Thoracic aorta (tissue), 2 donors: ENCODE data around the gene TXNRD1. TPM values are rescaled to one million over a fixed set of nuclear protein-coding genes. Genes with fewer than 3 reads are reported as not detected.

Source experiments
- ATAC-seq: fragments of 150-250 bp; one replicate; pipeline ENCODE4 v1.8.0; 2017; ENCODE audit warnings: low read depth; ENCODE audit not compliant: insufficient number of reproducible peaks, low FRiP score
- DNase-seq: peaks from one replicate; pipeline ENCODE4 v3.0.0-alpha.2; 2020; ENCODE audit warnings: low spot score
- H3K27ac ChIP-seq, 2 donors: fragments of 200-600 bp; sonication (generic); 1 replicate in 1 of 2; 2 replicates in 1 of 2; pipeline ENCODE4 v1.5.1; 2016; ENCODE audit warnings: mild to moderate bottlenecking in 2 of 2, moderate library complexity in 2 of 2
- H3K27me3 ChIP-seq: fragments of 200-600 bp; sonication (generic); replicated peaks from 2 replicates; pipeline ENCODE4 v1.6.0; 2016; ENCODE audit warnings: mild to moderate bottlenecking; ENCODE audit not compliant: insufficient read depth
- H3K36me3 ChIP-seq: fragments of 200-600 bp; sonication (generic); one replicate; pipeline ENCODE4 v1.5.1; 2016
- H3K4me1 ChIP-seq, 2 donors: fragments of 200-600 bp; sonication (generic); 1 replicate in 1 of 2; 2 replicates in 1 of 2; pipeline versions ENCODE4 v1.5.1 to v1.6.0; 2016; ENCODE audit warnings: low read depth in 2 of 2, mild to moderate bottlenecking in 1 of 2; ENCODE audit not compliant: control insufficient read depth in 1 of 2
- H3K4me3 ChIP-seq: fragments of 200-600 bp; sonication (generic); 2 replicates; pipeline ENCODE4 v1.5.1; 2016; ENCODE audit warnings: mild to moderate bottlenecking
- H3K9me3 ChIP-seq: fragments of 200-600 bp; sonication (generic); 2 replicates; pipeline ENCODE4 v1.5.1; 2016
- CTCF ChIP-seq: fragments of 200-600 bp; sonication (generic); IDR thresholded peaks from one replicate; pipeline ENCODE4 v1.5.1; 2019; ENCODE audit warnings: antibody characterized with exemption
- total RNA-seq, 2 donors: library from RNA; depleted of rRNA; stranded (reverse); fragments of >200 nt; gene quantifications; one replicate each; pipeline versions ENCODE4 v1.1.0 to v1.2.3, GENCODE V29; 2016

TXNRD1 gene
- total RNA-seq, 2 donors from 2014 or later = 269 to 332 TPM

DNA sequence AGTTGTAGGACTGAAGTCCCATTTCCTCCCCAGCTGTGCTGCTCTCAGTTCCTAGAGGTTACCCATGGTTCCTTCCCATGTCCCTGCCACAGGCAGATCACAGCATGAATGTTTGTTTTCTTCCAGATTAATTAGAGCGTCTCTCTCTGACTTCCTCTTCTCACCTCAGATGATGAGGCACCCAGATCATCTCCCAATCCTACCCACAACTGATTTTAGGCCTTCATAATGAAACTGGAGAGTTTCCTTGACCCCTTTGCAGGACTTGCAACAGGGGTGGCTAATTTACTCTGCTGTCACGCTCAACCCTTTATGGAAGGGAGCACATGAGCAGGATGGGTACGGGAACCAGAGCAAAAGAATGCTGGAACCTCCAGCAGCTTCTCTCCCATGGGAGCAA is 32.1 kb upstream of the TXNRD1 start:
- Histone ChIP-seq H3K27me3 (no peaks in the 10 kb centered on the region), H3K4me1 (peaks cover 29 to 53% of the 10 kb centered on the region in 2 donors), H3K4me3 (no peak overlapping the region), H3K27ac (peak overlapping the region; percentile 81 to 92), H3K36me3 (no peaks in the 10 kb centered on the region), H3K9me3 (peaks cover 7% of the 10 kb centered on the region)
- TF ChIP-seq CTCF = no peak
- DNase-seq (no peak), ATAC-seq (no peak)

DNA sequence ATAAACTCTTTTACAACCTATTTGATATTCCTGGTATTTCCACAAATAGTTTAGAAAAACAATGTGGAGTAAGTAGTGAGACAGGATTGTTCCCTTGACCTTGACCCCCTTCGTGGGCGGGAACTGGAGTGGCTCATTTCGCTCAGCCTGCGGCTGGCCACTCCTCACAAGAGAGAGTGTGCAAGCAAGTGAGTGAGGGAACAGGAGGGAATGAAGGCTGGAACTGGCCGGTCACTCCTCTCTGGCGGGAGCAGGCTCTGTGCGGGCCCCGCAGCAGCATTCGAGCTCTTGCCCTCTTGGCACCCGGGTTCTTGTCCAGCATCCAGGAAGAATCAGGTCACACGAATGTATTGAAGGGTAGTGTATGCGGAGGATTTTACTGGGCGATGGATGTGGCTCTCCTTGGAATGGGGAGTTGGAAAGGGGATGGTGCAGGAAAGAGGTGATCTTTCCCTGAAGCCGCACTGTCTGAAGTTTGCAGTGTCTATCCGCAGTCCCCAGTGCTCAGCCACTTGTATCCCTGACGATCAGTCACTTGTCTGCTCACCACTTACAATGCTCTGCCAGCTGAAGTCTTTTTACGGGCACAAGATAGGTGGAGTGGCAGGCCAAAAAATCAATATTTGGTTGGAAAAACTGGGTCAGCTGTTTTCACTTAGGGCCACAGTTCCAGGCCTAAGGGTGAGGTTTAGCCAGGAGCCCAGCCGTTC is 28.0 kb upstream of the TXNRD1 start:
- Histone ChIP-seq H3K27me3 (no peaks in the 10 kb centered on the region), H3K9me3 (peaks cover 7% of the 10 kb centered on the region), H3K27ac (no peak overlapping the region), H3K36me3 (no peaks in the 10 kb centered on the region), H3K4me1 (peaks cover 4 to 23% of the 10 kb centered on the region in 2 donors), H3K4me3 (no peak overlapping the region)
- DNase-seq (no peak), ATAC-seq (no peak)
- TF ChIP-seq CTCF = no peak

DNA sequence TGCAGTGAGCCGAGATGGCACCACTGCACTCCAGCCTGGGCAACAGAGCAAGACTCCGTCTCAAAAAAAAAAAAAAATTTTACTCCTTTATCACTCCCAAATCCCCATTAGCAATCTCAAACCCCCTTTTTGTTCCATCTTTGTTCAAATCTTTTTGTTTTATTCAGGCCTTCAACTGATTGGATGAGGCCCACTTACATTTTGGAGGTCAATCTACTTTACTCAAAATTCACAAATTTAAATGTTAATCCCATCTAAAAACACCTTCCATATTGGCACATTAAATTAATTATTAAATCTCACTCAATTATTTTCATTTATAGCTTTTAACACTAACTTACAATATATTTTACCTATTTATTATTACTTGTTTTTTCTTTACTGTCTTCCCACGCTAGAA is 27.0 kb upstream of the TXNRD1 start:
- ATAC-seq = no peak
- no peak overlapping the region for H3K4me3 ChIP-seq
- H3K36me3 ChIP-seq = no peaks in the 10 kb centered on the region
- peaks cover 0 to 15% of the 10 kb centered on the region in 2 donors for H3K4me1 ChIP-seq
- TF ChIP-seq CTCF = no peak
- H3K27ac ChIP-seq = no peak overlapping the region
- DNase-seq = no peak
- no peaks in the 10 kb centered on the region for H3K27me3 ChIP-seq
- peaks cover 6% of the 10 kb centered on the region for H3K9me3 ChIP-seq

GRCh38 chr12:104189915-104190555 is 25.5 kb upstream of the TXNRD1 start:
- no peak for DNase-seq
- TF ChIP-seq CTCF = no peak
- Histone ChIP-seq H3K9me3 (no peaks in the 10 kb centered on the region), H3K4me3 (no peak overlapping the region), H3K4me1 (peaks cover 0 to 7% of the 10 kb centered on the region in 2 donors), H3K27ac (no peak overlapping the region), H3K27me3 (no peaks in the 10 kb centered on the region), H3K36me3 (no peaks in the 10 kb centered on the region)
- ATAC-seq = no peak

- Histone ChIP-seq H3K4me1 (peaks cover 0 to under 1% of the 10 kb centered on the region in 2 donors), H3K36me3 (no peaks in the 10 kb centered on the region), H3K4me3 (no peak overlapping the region), H3K9me3 (no peaks in the 10 kb centered on the region), H3K27ac (no peak overlapping the region), H3K27me3 (no peaks in the 10 kb centered on the region)
- ATAC-seq (no peak), DNase-seq (no peak)
- TF ChIP-seq CTCF = no peak
Measured at GRCh38 chr12:104190641-104191176, 24.9 kb upstream of the TXNRD1 start.
